Panc1 (cell line): ENCODE results near the gene PANK1. TPM values are rescaled to one million over a fixed set of nuclear protein-coding genes. Genes with fewer than 3 reads are reported as not detected.

ENCODE experiments used
- ATAC-seq: fragments of 200-7000 bp; cut with Tn5 transposase; 2 replicates; pipeline ENCODE4 v1.9.1; 2020; ENCODE audit warnings: mild to moderate bottlenecking, moderate library complexity
- BruUV-seq: library from RNA; stranded (reverse); fragments of 400-500 nt; replicated peaks from 2 replicates; lab custom pipeline; 2021; lab: Mats Ljungman, UMichigan
- CTCF ChIA-PET: fragments of 300-600 bp; sonication (Branson Sonifier 250); formaldehyde crosslinking; loops from one replicate; lab custom pipeline; 2022; ENCODE audit warnings: antibody characterized with exemption; lab: Charles Lee
- POLR2A ChIA-PET: fragments of 300-600 bp; sonication (Branson Sonifier 250); formaldehyde crosslinking; loops from one replicate; lab custom pipeline; 2022; ENCODE audit warnings: antibody characterized with exemption; lab: Charles Lee
- DNase-seq: peaks from one replicate; pipeline ENCODE4 v3.0.0-alpha.2; 2010; ENCODE audit warnings: low read depth, low spot score
- H3K27ac ChIP-seq: 2 replicates; pipeline ENCODE4 v1.5.1; 2011; ENCODE audit warnings: mild to moderate bottlenecking, low read length, inconsistent platforms
- H3K27me3 ChIP-seq: fragments of 200-500 bp; sonication (Bioruptor generic); 2 replicates; pipeline ENCODE4 v1.6.0; 2014; ENCODE audit warnings: low read length, inconsistent platforms; ENCODE audit not compliant: control insufficient read depth, insufficient read depth
- H3K36me3 ChIP-seq: fragments of 200-500 bp; sonication (Bioruptor generic); 2 replicates; pipeline ENCODE4 v1.5.1; 2014; ENCODE audit warnings: inconsistent platforms, mild to moderate bottlenecking, low read length, moderate library complexity; ENCODE audit not compliant: control insufficient read depth, insufficient read depth
- H3K4me1 ChIP-seq: 2 replicates; pipeline ENCODE4 v1.5.1; 2011; ENCODE audit warnings: inconsistent platforms, mild to moderate bottlenecking, low read length, moderate library complexity; ENCODE audit not compliant: control insufficient read depth, insufficient read depth
- H3K4me3 ChIP-seq, 2 experiments: 2 replicates each; pipeline ENCODE4 v1.5.1; 2011 to 2012; ENCODE audit warnings: low read depth in 2 of 2, low read length in 2 of 2, mild to moderate bottlenecking in 2 of 2, inconsistent platforms in 1 of 2, moderate library complexity in 1 of 2
- H3K9me3 ChIP-seq: fragments of 200-500 bp; sonication (Bioruptor generic); 2 replicates; pipeline ENCODE4 v1.5.1; 2014; ENCODE audit warnings: low read depth, mild to moderate bottlenecking, inconsistent platforms, low read length, moderate library complexity; ENCODE audit not compliant: control insufficient read depth, insufficient read depth
- POLR2AphosphoS5 ChIP-seq: IDR thresholded peaks from 2 replicates; pipeline ENCODE4 v1.6.1; 2012; ENCODE audit warnings: mild to moderate bottlenecking, low read depth, low read length, moderate library complexity
- SIN3A ChIP-seq: IDR thresholded peaks from 2 replicates; pipeline ENCODE4 v1.6.1; 2012; ENCODE audit warnings: low read depth, mild to moderate bottlenecking, low read length, moderate library complexity, borderline replicate concordance; ENCODE audit not compliant: insufficient read depth
- TCF7L2 ChIP-seq: IDR thresholded peaks from 2 replicates; pipeline ENCODE4 v1.6.1; 2011; ENCODE audit warnings: mild to moderate bottlenecking, low read depth, low read length, inconsistent platforms
- in situ Hi-C: cut with HindIII; loops from 2 replicates; pipeline ENCODE4 v1.10.0; 2016; ENCODE audit warnings: low sequenced_read_pairs, low pct_unique_long_range_greater_than_20kb
- intact Hi-C: fragments of 100-400 bp; cut with micrococcal nuclease; formaldehyde crosslinking; loops from one replicate; pipeline ENCODE4 v1.10.0; 2022; ENCODE audit not compliant: unreplicated experiment
- total RNA-seq: library from RNA; stranded (reverse); gene quantifications from one replicate; pipeline ENCODE4 v1.2.1, GENCODE V29; 2021; ENCODE audit not compliant: unreplicated experiment
- TF ChIP-seq, protein P1 (sequence below): fragments of 450-650 bp; IDR thresholded peaks from 2 replicates; pipeline ENCODE4 v1.5.1; 2017; ENCODE audit warnings: mild to moderate bottlenecking
- TF ChIP-seq, protein P2 (sequence below), 2 experiments: IDR thresholded peaks; 2 replicates each; pipeline ENCODE4 v1.6.1; 2011 to 2012; ENCODE audit warnings: low read depth in 2 of 2, control low read depth in 1 of 2, low read length in 1 of 2, mild to moderate bottlenecking in 1 of 2, moderate library complexity in 1 of 2; ENCODE audit not compliant: insufficient read depth in 1 of 2

PANK1 gene
- total RNA-seq, 1 experiment from 2014 or later = 11.0 TPM

DNA sequence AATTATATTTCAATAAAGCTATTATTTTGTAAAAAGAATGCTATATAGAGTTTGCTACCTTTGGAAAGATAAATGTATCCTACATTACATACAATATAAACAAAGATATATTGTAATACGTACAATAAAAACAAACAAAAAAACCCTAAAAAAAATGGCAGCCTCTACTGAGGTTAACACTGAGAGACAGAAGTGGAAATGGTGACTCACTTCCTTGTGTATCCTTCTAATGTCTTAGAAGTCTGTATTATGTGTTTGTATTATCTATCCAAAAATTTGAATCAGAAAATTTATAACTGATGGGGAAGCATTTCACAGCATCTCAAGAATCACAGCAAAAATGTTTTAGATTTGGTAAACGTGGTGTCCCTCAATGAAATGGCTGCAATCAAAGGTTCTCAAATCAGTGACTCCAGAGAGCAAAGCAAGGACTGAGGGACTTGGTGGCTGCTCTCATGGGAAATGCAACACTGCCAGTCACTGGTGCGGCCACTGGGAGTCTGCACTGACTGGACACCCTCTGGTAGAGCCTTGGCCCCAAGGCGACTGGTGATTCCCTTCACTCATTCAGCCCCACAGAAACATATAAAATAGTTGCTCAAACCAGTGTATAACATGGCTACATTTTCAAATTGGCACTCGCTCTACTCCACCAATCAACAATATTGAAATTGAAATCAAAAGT, 53.8 kb downstream of the PANK1 start:
- Histone ChIP-seq H3K4me1 (no peaks in the 10 kb centered on the region), H3K27ac (no peak overlapping the region), H3K4me3 (no peak overlapping the region), H3K9me3 (no peaks in the 10 kb centered on the region), H3K27me3 (no peaks in the 10 kb centered on the region), H3K36me3 (no peaks in the 10 kb centered on the region)
- ATAC-seq (0 out of 2 replicates have a peak, but pooled peaks have one; percentile 58), DNase-seq (no peak)
- CTCF ChIA-PET = no interaction called here
- in situ Hi-C loops = no loop called here
- intact Hi-C loops = no loop called here
- no peak for TF ChIP-seq SIN3A
- TF ChIP-seq, protein P1, sequence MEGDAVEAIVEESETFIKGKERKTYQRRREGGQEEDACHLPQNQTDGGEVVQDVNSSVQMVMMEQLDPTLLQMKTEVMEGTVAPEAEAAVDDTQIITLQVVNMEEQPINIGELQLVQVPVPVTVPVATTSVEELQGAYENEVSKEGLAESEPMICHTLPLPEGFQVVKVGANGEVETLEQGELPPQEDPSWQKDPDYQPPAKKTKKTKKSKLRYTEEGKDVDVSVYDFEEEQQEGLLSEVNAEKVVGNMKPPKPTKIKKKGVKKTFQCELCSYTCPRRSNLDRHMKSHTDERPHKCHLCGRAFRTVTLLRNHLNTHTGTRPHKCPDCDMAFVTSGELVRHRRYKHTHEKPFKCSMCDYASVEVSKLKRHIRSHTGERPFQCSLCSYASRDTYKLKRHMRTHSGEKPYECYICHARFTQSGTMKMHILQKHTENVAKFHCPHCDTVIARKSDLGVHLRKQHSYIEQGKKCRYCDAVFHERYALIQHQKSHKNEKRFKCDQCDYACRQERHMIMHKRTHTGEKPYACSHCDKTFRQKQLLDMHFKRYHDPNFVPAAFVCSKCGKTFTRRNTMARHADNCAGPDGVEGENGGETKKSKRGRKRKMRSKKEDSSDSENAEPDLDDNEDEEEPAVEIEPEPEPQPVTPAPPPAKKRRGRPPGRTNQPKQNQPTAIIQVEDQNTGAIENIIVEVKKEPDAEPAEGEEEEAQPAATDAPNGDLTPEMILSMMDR = no peak
- TF ChIP-seq, protein P2, sequence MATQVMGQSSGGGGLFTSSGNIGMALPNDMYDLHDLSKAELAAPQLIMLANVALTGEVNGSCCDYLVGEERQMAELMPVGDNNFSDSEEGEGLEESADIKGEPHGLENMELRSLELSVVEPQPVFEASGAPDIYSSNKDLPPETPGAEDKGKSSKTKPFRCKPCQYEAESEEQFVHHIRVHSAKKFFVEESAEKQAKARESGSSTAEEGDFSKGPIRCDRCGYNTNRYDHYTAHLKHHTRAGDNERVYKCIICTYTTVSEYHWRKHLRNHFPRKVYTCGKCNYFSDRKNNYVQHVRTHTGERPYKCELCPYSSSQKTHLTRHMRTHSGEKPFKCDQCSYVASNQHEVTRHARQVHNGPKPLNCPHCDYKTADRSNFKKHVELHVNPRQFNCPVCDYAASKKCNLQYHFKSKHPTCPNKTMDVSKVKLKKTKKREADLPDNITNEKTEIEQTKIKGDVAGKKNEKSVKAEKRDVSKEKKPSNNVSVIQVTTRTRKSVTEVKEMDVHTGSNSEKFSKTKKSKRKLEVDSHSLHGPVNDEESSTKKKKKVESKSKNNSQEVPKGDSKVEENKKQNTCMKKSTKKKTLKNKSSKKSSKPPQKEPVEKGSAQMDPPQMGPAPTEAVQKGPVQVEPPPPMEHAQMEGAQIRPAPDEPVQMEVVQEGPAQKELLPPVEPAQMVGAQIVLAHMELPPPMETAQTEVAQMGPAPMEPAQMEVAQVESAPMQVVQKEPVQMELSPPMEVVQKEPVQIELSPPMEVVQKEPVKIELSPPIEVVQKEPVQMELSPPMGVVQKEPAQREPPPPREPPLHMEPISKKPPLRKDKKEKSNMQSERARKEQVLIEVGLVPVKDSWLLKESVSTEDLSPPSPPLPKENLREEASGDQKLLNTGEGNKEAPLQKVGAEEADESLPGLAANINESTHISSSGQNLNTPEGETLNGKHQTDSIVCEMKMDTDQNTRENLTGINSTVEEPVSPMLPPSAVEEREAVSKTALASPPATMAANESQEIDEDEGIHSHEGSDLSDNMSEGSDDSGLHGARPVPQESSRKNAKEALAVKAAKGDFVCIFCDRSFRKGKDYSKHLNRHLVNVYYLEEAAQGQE (IDR thresholded peaks at IDR 0.05; ENCODE audit: insufficient read depth in 1 of 2, low read depth in 2 of 2, low read length in 1 of 2) = no peak
- no peak for TF ChIP-seq POLR2AphosphoS5
- no peak for TF ChIP-seq TCF7L2
- POLR2A ChIA-PET = no interaction called here
- BruUV-seq = no TSS peak

DNA sequence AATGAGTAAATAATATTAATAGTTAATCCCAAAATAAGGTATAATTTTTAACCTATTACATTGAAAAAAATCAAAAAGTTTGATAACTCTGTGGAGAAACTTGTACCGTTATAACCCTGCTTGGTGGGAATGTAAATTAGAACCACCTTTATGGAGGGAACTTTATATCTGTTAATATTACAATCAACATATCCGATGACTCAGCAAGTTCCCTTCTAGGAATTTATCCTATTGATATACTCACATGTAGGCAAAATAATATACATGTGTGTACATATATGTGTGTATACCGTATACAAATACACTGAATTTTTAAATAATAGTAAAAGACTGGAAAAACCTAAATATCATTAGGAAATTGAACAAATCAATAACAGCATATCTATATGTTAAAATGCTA, 54.7 kb downstream of the PANK1 start:
- no peaks in the 10 kb centered on the region for H3K36me3 ChIP-seq
- no peaks in the 10 kb centered on the region for H3K27me3 ChIP-seq
- in situ Hi-C loops (no loop called here), intact Hi-C loops (no loop called here)
- BruUV-seq = no TSS peak
- DNase-seq (no peak), ATAC-seq (no peak)
- POLR2A ChIA-PET = no interaction called here
- CTCF ChIA-PET = no interaction called here
- H3K4me1 ChIP-seq = no peaks in the 10 kb centered on the region
- no peak overlapping the region for H3K27ac ChIP-seq
- H3K4me3 ChIP-seq = no peak overlapping the region
- no peaks in the 10 kb centered on the region for H3K9me3 ChIP-seq
- TF ChIP-seq POLR2AphosphoS5 = no peak
- TF ChIP-seq SIN3A = no peak
- TF ChIP-seq TCF7L2 = no peak

DNA sequence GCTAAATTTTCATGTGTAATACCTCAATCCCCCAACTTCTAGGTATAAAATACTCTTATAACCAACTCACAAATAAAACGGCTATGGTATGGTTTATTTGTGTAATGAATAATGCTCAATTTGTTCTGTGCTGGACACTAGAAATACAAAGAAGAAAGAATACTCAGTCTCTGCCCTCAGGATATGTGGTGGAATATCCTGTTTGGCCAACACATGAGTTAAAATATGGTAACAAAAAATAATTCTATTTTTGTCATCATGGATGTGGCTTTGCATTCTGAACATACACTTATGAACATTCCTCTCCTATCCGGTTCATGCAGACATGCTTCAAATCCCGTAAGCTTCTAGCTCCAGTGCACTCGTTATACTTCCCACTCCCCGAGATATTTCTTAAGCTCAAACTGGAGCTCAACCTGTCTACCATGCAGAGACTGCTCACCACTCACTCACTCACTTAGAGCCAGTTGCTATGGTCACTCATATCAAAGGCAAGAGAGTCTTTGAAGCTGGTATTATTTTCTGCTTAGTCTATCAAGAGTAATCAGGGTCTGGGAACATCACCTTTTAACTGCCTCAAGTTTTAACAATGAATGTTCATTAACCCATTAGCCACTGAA, 55.8 kb downstream of the PANK1 start:
- TF ChIP-seq POLR2AphosphoS5 = no peak
- TF ChIP-seq, protein P2 (IDR thresholded peaks at IDR 0.05; ENCODE audit: insufficient read depth in 1 of 2, low read depth in 2 of 2, low read length in 1 of 2) = no peak
- TF ChIP-seq TCF7L2 = no peak
- TF ChIP-seq SIN3A = no peak
- TF ChIP-seq, protein P1 = no peak
- ChIA-PET CTCF (no interaction called here), POLR2A (no interaction called here)
- DNase-seq (no peak), ATAC-seq (no peak)
- no peaks in the 10 kb centered on the region for H3K4me1 ChIP-seq
- no peak overlapping the region for H3K27ac ChIP-seq
- no peak overlapping the region for H3K4me3 ChIP-seq
- no peaks in the 10 kb centered on the region for H3K36me3 ChIP-seq
- in situ Hi-C loops = no loop called here
- intact Hi-C loops = no loop called here
- no peaks in the 10 kb centered on the region for H3K9me3 ChIP-seq
- no TSS peak for BruUV-seq
- H3K27me3 ChIP-seq = no peaks in the 10 kb centered on the region
